GM04503 (cell line): ENCODE data around the gene ARV1.
"Not testable (repeated sequence)": the region's sequence is repeated elsewhere in the genome, so short reads cannot be mapped to it uniquely, and the experiment has no call there.

Experiments
- DNase-seq: peaks from one replicate; pipeline ENCODE4 v3.0.0-alpha.2; 2012; ENCODE audit warnings: low read depth

The ARV1 gene

GRCh38 chr1:231041719-231042261, 62.9 kb downstream of the ARV1 start:
- DNase-seq: no peak

- DNase-seq: no peak
Observed at GRCh38 chr1:231044588-231044987, 65.7 kb downstream of the ARV1 start.

GRCh38 chr1:231045286-231045685, 66.4 kb downstream of the ARV1 start:
- DNase-seq: no peak

GRCh38 chr1:231045921-231046729, 67.2 kb downstream of the ARV1 start:
- not testable (repeated sequence) for DNase-seq

- DNase-seq: no peak
Observed at GRCh38 chr1:231046730-231047395, 68.0 kb downstream of the ARV1 start.

GRCh38 chr1:231047529-231047928, 68.6 kb downstream of the ARV1 start:
- not testable (repeated sequence) for DNase-seq

- not testable (repeated sequence) for DNase-seq
Observed at GRCh38 chr1:231048419-231048818, 69.5 kb downstream of the ARV1 start.

GRCh38 chr1:231049121-231049979, 70.5 kb downstream of the ARV1 start:
- no peak for DNase-seq
